Body of pancreas (tissue), 4 donors: ENCODE results near the gene CCL25.

Experiments
- CTCF ChIP-seq, 7 experiments: fragments of 450-650 bp in 4 of 7; fragments of 200-600 bp in 3 of 7; sonication (generic) in 3 of 7; IDR thresholded peaks; one replicate each; pipeline ENCODE4 v1.5.1; 2016 to 2019; ENCODE audit warnings: antibody characterized with exemption in 7 of 7
- POLR2A ChIP-seq, 3 donors: fragments of 450-650 bp; IDR thresholded peaks; one replicate each; pipeline ENCODE4 v1.6.1; 2016; ENCODE audit warnings: antibody characterized with exemption in 3 of 3, mild to moderate bottlenecking in 2 of 3

- TF ChIP-seq CTCF (IDR thresholded peaks at IDR 0.05) (peak in 3 of 7 experiments; percentile 16 to 33 (median 27)), POLR2A (IDR thresholded peaks at IDR 0.05) (no peak)
These were observed 16.8 kb downstream of the CCL25 start for GRCh38 chr19:8069096-8069973.
